GM12872 (cell line): ENCODE results near the gene C10orf105.

Experiments used
- CTCF ChIP-seq: IDR thresholded peaks from 3 replicates; pipeline ENCODE4 v1.5.1; 2011; ENCODE audit warnings: low read depth, mild to moderate bottlenecking, low read length, moderate library complexity; ENCODE audit not compliant: insufficient read depth

C10orf105 gene

GRCh38 chr10:71712572-71713134, 6.9 kb downstream of the C10orf105 start:
- TF ChIP-seq CTCF: no peak

GRCh38 chr10:71712170-71712569, 7.4 kb downstream of the C10orf105 start:
- TF ChIP-seq CTCF: no peak

GRCh38 chr10:71711052-71711623, 8.4 kb downstream of the C10orf105 start:
- no peak for TF ChIP-seq CTCF

GRCh38 chr10:71710519-71710918, 9.1 kb downstream of the C10orf105 start:
- no peak for TF ChIP-seq CTCF

- TF ChIP-seq CTCF: no peak
Observed at GRCh38 chr10:71708897-71709882, 10.4 kb downstream of the C10orf105 start.

GRCh38 chr10:71708301-71708703, 11.3 kb downstream of the C10orf105 start:
- TF ChIP-seq CTCF: peak; percentile 98

GRCh38 chr10:71707240-71707789, 12.3 kb downstream of the C10orf105 start:
- no peak for TF ChIP-seq CTCF
